Measurements from ENCODE around the gene ZNF771.
A peak's percentile ranks its signal among the peaks of the same experiment; 100 is the strongest.

Gene ZNF771

GRCh38 chr16:30399435-30400186, 7.8 kb upstream of the ZNF771 start:
- no peak for DNase-seq

GRCh38 chr16:30401768-30402425, 5.5 kb upstream of the ZNF771 start:
- DNase-seq = no peak

- no peak for DNase-seq
Observed at GRCh38 chr16:30406795-30407101, 658 bp upstream of the ZNF771 start.

- no peak for DNase-seq
Observed at GRCh38 chr16:30407804-30408534, 563 bp downstream of the ZNF771 start.

- peak; percentile 76 for DNase-seq
Observed at GRCh38 chr16:30409125-30410060, 2.0 kb downstream of the ZNF771 start.

- DNase-seq = no peak
Observed at GRCh38 chr16:30413112-30413806, 5.9 kb downstream of the ZNF771 start.

GRCh38 chr16:30414159-30414558, 6.8 kb downstream of the ZNF771 start:
- DNase-seq = no peak

- DNase-seq = no peak
Observed at GRCh38 chr16:30416047-30416603, 8.7 kb downstream of the ZNF771 start.

- no peak for DNase-seq
Observed at GRCh38 chr16:30416624-30417528, 9.5 kb downstream of the ZNF771 start.

GRCh38 chr16:30417529-30418349, 10.3 kb downstream of the ZNF771 start:
- DNase-seq = peak; percentile 79

GRCh38 chr16:30418350-30419181, 11.2 kb downstream of the ZNF771 start:
- no peak for DNase-seq

- DNase-seq = no peak
Observed at GRCh38 chr16:30421010-30421409, 13.6 kb downstream of the ZNF771 start.

- DNase-seq = no peak
Observed at GRCh38 chr16:30428055-30428454, 20.6 kb downstream of the ZNF771 start.

GRCh38 chr16:30429418-30429677, 21.9 kb downstream of the ZNF771 start:
- no peak for DNase-seq

GRCh38 chr16:30429678-30430427, 22.4 kb downstream of the ZNF771 start, which contains the start of gene DCTPP1:
Gene DCTPP1 (minus strand): TSS chr16:30430030. CDS start chr16:30429980, 50 bp downstream.
- peak; percentile 95 for DNase-seq

GRCh38 chr16:30430428-30430970, 23.1 kb downstream of the ZNF771 start:
- DNase-seq = peak; percentile 48

GRCh38 chr16:30434852-30435251, 27.4 kb downstream of the ZNF771 start:
- no peak for DNase-seq

GRCh38 chr16:30437511-30438046, 30.2 kb downstream of the ZNF771 start:
- DNase-seq = no peak

Measured in NK-92 treated with Interleukin-12 subunit alpha and Interleukin-12 subunit beta, amount 100 ng/mL, for 24 hours (cell line).